GM18868 (cell line): Measurements from ENCODE around the gene SPRY1.

ENCODE experiments used
- ATAC-seq: cut with Tn5 transposase; IDR thresholded peaks from one replicate; pipeline ENCODE4 v1.9.1; 2021; ENCODE audit warnings: mild to moderate bottlenecking, moderate library complexity; ENCODE audit not compliant: unreplicated experiment

SPRY1 gene

GRCh38 chr4:123408471-123409084 lies 12.0 kb downstream of the SPRY1 start:
- ATAC-seq = no peak

GRCh38 chr4:123409334-123409733 lies 12.7 kb downstream of the SPRY1 start:
- ATAC-seq = no peak

- ATAC-seq = no peak
Measured at GRCh38 chr4:123411514-123411913, 14.9 kb downstream of the SPRY1 start.

- peak; percentile 90 for ATAC-seq
Measured at GRCh38 chr4:123412091-123412505, 15.5 kb downstream of the SPRY1 start.

- no peak for ATAC-seq
Measured at GRCh38 chr4:123412700-123413512, 16.3 kb downstream of the SPRY1 start.

- no peak for ATAC-seq
Measured at GRCh38 chr4:123415576-123415975, 19.0 kb downstream of the SPRY1 start.

GRCh38 chr4:123415977-123416376 lies 19.4 kb downstream of the SPRY1 start:
- ATAC-seq = peak; percentile 33

GRCh38 chr4:123417813-123418212 lies 21.2 kb downstream of the SPRY1 start:
- ATAC-seq = no peak

GRCh38 chr4:123418351-123418931 lies 21.8 kb downstream of the SPRY1 start:
- ATAC-seq = peak; percentile 86

GRCh38 chr4:123419885-123420755 lies 23.5 kb downstream of the SPRY1 start:
- no peak for ATAC-seq

- no peak for ATAC-seq
Measured at GRCh38 chr4:123421227-123421936, 24.8 kb downstream of the SPRY1 start.

GRCh38 chr4:123421937-123422781 lies 25.6 kb downstream of the SPRY1 start:
- ATAC-seq = peak; percentile 41

- no peak for ATAC-seq
Measured at GRCh38 chr4:123423819-123424218, 27.2 kb downstream of the SPRY1 start.

GRCh38 chr4:123427951-123428350 lies 31.4 kb downstream of the SPRY1 start:
- ATAC-seq = no peak

- no peak for ATAC-seq
Measured at GRCh38 chr4:123430031-123430430, 33.4 kb downstream of the SPRY1 start.

GRCh38 chr4:123430501-123430900 lies 33.9 kb downstream of the SPRY1 start:
- ATAC-seq = no peak

- ATAC-seq = no peak
Measured at GRCh38 chr4:123433573-123433972, 37.0 kb downstream of the SPRY1 start.

- ATAC-seq = no peak
Measured at GRCh38 chr4:123433976-123434375, 37.4 kb downstream of the SPRY1 start.

- no peak for ATAC-seq
Measured at GRCh38 chr4:123435246-123436113, 38.9 kb downstream of the SPRY1 start.
